ENCODE data around the gene MAN2B2. TPM values are rescaled to one million over a fixed set of nuclear protein-coding genes. Genes with fewer than 3 reads are reported as not detected.
"Not testable (repeated sequence)": the region's sequence is repeated elsewhere in the genome, so short reads cannot be mapped to it uniquely, and the experiment has no call there.

Gene MAN2B2
- total RNA-seq, 1 experiment from 2014 or later: 5.0 TPM

DNA sequence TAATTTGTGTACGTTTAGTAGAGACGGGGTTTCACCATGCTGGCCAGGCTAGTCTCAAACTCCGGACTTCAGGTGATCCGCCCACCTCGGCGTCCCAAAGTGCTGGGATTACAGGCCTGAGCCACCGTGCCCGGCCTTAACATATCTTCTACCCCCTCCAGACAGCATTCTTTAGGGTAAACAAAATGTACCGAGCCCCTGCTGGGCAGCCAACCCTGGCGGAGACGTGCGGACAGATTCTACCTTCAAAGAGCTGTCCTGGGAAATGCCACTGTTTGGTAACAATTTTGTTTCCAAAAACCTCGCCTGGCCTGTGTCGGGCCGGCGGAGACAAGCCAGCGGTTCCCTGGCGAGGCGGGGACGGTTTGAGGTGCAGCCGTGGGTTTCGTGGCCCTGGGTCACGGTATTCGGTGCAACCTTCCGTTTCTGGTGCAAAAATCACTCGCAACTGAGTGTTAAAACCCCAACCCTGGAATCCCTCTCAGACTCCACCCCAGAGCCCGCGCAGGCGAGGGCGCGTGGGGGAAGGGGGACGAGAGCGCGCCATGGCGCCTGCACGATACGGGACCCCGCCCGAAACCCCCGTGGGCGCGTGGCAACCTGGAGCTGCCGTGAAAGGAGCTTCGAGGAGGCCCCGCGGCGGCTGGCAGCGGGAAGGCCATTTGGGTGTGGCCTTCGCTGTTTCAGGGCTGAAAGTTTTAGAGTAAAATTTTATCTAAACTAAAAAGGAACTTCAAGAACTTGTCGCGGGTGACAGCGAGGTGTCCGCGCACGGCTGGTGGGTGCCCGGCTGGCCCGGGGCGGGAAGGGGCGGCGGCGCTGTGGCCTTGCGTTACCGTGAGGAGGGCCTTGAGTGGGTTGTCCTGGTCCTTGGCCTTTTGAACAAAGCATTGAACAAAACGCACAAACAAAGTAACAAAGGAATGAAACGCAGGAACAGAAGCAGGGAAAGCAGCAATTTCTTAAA, 82.5 kb downstream of the MAN2B2 start:
- H3K36me3 ChIP-seq: no peaks in the 10 kb centered on the region
- DNase-seq: no peak
- no peaks in the 10 kb centered on the region for H3K27me3 ChIP-seq

GRCh38 chr4:6658209-6658595, 83.2 kb downstream of the MAN2B2 start:
- no peak for DNase-seq
- H3K4me3 ChIP-seq: no peak overlapping the region
- no peaks in the 10 kb centered on the region for H3K27me3 ChIP-seq
- no peaks in the 10 kb centered on the region for H3K9me3 ChIP-seq
- H3K36me3 ChIP-seq: no peaks in the 10 kb centered on the region

More for the DNA sequence above, 82.5 kb downstream of the MAN2B2 start:
- Histone ChIP-seq H3K9me3 (no peaks in the 10 kb centered on the region), H3K4me3 (no peak overlapping the region)

DNA sequence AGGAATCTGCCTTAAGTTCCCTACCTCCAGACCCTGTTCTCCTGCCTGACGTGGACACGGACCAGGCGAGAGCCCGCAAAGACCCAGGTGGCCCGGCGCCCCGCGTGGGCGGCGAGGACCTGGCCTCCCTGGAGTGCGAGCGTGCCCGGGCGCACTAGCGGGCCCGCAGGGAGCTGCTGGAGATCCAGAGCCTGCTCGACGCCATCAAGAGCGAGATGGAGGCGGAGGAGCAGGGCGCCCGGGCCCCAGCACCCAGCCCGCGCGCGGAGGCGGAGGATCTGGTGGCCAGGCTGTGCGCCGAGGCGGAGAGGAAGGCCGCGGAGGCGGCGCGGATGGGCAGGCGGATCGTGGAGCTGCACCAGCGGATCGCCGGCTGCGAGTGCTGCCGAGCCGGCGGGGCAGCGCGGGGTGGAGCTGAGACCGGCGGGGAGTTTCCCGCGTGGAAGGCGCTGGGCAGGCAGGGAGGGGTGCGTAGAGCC, 83.6 kb downstream of the MAN2B2 start:
- no peaks in the 10 kb centered on the region for H3K27me3 ChIP-seq
- peak overlapping the region; percentile 19 for H3K4me3 ChIP-seq
- DNase-seq: peak; percentile 58
- H3K36me3 ChIP-seq: no peaks in the 10 kb centered on the region
- H3K9me3 ChIP-seq: no peaks in the 10 kb centered on the region

DNA sequence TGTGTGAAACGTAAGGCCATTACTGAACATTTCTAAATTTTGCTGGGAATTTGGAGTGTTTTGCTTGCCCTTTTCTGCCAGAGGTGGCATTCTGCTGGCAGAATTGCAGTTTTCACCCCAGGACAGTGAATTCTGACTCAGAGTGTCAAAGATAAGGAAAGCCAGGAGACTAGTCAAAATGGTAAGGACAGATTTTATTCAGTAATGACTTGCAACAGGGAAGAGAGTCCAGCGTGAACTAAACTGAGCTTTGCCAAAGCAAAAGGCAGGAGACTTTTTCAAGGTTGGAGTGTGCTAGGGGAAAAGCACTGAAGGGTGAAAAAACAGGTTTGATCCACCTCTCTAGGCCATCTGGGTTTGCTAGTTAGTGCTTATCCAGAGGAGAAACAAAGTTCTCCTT, 84.9 kb downstream of the MAN2B2 start:
- Histone ChIP-seq H3K9me3 (no peaks in the 10 kb centered on the region), H3K4me3 (no peak overlapping the region), H3K36me3 (no peaks in the 10 kb centered on the region), H3K27me3 (no peaks in the 10 kb centered on the region)
- peak; percentile 10 for DNase-seq

GRCh38 chr4:6660430-6660829, 85.4 kb downstream of the MAN2B2 start:
- DNase-seq: no peak
- Histone ChIP-seq H3K27me3 (no peaks in the 10 kb centered on the region), H3K9me3 (no peaks in the 10 kb centered on the region), H3K36me3 (no peaks in the 10 kb centered on the region), H3K4me3 (no peak overlapping the region)

DNA sequence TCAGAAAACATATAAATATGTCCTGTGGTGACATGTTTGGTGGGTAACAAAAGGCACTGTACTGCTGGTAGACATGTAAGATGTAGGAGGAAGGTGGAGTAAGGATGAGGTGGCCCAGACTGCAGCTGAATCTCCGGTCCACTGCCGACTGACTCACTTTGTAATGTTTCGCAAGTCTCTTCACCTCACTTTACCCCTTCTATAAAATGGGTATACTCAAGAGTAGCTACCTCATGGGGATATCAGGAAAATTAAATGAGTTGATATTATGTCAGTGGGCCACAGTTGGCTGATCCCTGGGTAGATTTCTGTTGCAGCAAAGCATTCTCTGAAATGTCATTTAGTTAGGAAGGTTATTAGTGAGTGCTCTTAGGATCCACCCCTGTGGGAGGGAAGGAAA, 87.6 kb downstream of the MAN2B2 start:
- H3K27me3 ChIP-seq: no peaks in the 10 kb centered on the region
- DNase-seq: no peak
- H3K4me3 ChIP-seq: no peak overlapping the region
- H3K9me3 ChIP-seq: no peaks in the 10 kb centered on the region
- no peaks in the 10 kb centered on the region for H3K36me3 ChIP-seq

- no peak for DNase-seq
- H3K4me3 ChIP-seq: no peak overlapping the region
- H3K9me3 ChIP-seq: no peaks in the 10 kb centered on the region
- H3K27me3 ChIP-seq: no peaks in the 10 kb centered on the region
- no peaks in the 10 kb centered on the region for H3K36me3 ChIP-seq
Measured at GRCh38 chr4:6663596-6664393, 88.8 kb downstream of the MAN2B2 start.

- no peak overlapping the region for H3K4me3 ChIP-seq
- H3K27me3 ChIP-seq: no peaks in the 10 kb centered on the region
- H3K9me3 ChIP-seq: no peaks in the 10 kb centered on the region
- DNase-seq: no peak
- no peaks in the 10 kb centered on the region for H3K36me3 ChIP-seq
Measured at GRCh38 chr4:6665320-6665654, 90.3 kb downstream of the MAN2B2 start.

DNA sequence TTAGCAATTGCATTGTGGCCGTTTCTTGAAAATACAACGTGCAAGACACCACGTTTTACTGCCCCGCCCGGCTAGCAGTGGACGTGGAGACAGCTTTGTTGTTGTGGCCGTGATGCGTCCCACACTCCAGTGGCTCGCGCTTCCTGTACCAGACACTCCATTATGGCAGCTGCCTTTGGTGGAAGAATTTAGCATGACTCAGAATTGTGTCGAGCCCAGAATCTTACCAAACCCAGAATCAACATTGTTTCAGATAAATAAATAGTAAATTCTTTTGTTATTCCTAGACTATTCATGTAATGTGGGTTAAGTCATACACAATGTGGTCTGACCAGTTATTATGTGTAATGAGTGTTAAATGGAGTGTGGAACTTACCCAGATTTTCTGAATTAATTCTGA, 93.4 kb downstream of the MAN2B2 start:
- no peaks in the 10 kb centered on the region for H3K27me3 ChIP-seq
- H3K36me3 ChIP-seq: no peaks in the 10 kb centered on the region
- no peak overlapping the region for H3K4me3 ChIP-seq
- DNase-seq: peak; percentile 68
- no peaks in the 10 kb centered on the region for H3K9me3 ChIP-seq

- no peaks in the 10 kb centered on the region for H3K27me3 ChIP-seq
- DNase-seq: no peak
- no peaks in the 10 kb centered on the region for H3K9me3 ChIP-seq
- no peak overlapping the region for H3K4me3 ChIP-seq
- H3K36me3 ChIP-seq: peaks cover 8% of the 10 kb centered on the region
Measured at GRCh38 chr4:6671648-6672047, 96.7 kb downstream of the MAN2B2 start.

DNA sequence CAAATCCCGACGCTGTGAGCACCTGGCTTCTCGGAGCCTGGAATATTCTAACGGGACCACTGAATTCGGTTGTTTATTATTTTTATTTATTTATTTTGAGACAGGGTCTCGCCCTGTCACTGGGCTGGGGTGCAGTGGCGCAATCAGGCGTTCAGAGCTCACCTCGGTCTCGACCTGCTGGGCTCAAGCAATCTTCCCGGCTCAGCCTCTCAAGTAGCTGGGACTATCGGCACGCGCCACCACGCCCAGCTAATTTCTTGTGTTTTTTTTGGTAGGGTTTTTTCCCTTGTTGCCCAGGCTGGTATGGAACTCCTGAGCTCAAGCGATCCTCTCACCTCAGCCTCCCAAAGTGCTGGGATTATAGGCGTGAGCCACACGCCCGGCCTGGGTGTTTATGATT, 97.1 kb downstream of the MAN2B2 start:
- peaks cover 8% of the 10 kb centered on the region for H3K36me3 ChIP-seq
- H3K4me3 ChIP-seq: no peak overlapping the region

GRCh38 chr4:6672541-6673190, 97.7 kb downstream of the MAN2B2 start:
- DNase-seq, H3K27me3 ChIP-seq, H3K36me3 ChIP-seq, H3K9me3 ChIP-seq: not testable (repeated sequence)
- peak overlapping the region; percentile 59 for H3K4me3 ChIP-seq

More for the DNA sequence above, 97.1 kb downstream of the MAN2B2 start:
- DNase-seq: no peak
- H3K27me3 ChIP-seq: no peaks in the 10 kb centered on the region
- no peaks in the 10 kb centered on the region for H3K9me3 ChIP-seq

Other genes with a start within 250 kb of the MAN2B2 start
- 0.94 and 3.3 TPM in 2 replicates for gene PPP2R2C, start 102.6 kb upstream of the MAN2B2 start, total RNA-seq (2014; rRNA removed; shearing (Covaris generic); ENCODE audit: low replicate concordance)
- 155 and 175 TPM in 2 replicates for gene MRFAP1, start 65.5 kb downstream of the MAN2B2 start, total RNA-seq (2014; rRNA removed; shearing (Covaris generic); ENCODE audit: low replicate concordance)
- not detected in 2 replicates for gene S100P, start 118.7 kb downstream of the MAN2B2 start, total RNA-seq (2014; rRNA removed; shearing (Covaris generic); ENCODE audit: low replicate concordance)
- 22.8 and 36.4 TPM in 2 replicates for gene MRFAP1L1, start 134.7 kb downstream of the MAN2B2 start, total RNA-seq (2014; rRNA removed; shearing (Covaris generic); ENCODE audit: low replicate concordance)
- 15.6 and 16.0 TPM in 2 replicates for gene BLOC1S4, start 141.0 kb downstream of the MAN2B2 start, total RNA-seq (2014; rRNA removed; shearing (Covaris generic); ENCODE audit: low replicate concordance)
- 2.9 and 5.2 TPM in 2 replicates for gene KIAA0232, start 207.5 kb downstream of the MAN2B2 start, total RNA-seq (2014; rRNA removed; shearing (Covaris generic); ENCODE audit: low replicate concordance)

Data from MG63 (cell line).